GM12875 (cell line): ENCODE data around the gene SCTR.

Experiments used
- H3K4me3 ChIP-seq: one replicate; pipeline ENCODE4 v1.5.1; 2011; ENCODE audit warnings: low read depth, low read length, control low read depth
- TF ChIP-seq, protein P1 (sequence below): IDR thresholded peaks from 2 replicates; pipeline ENCODE4 v1.5.1; 2011; ENCODE audit warnings: low read depth, mild to moderate bottlenecking, control low read depth, inconsistent platforms, low read length, moderate library complexity, borderline replicate concordance; ENCODE audit not compliant: insufficient read depth

The SCTR gene

DNA sequence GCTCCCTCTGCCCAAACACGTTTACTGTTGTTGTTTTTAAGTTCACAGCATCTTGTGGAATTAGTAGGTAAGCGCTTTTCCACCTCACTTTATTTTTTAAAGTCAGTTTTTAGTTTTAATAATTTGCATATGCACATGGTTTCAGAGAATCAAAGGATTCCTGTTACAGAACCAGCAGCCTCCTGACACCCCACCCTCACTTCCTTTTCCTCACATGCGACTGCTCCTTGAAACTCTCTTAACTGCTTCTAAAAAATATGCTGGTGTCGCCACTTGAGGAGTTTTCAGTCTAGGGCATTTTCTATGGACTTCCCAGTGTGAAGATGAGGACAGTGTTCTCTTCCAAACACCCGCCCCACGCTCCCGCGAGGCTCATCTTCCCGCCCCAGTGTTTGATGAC, 78.2 kb downstream of the SCTR start:
- TF ChIP-seq, protein P1, sequence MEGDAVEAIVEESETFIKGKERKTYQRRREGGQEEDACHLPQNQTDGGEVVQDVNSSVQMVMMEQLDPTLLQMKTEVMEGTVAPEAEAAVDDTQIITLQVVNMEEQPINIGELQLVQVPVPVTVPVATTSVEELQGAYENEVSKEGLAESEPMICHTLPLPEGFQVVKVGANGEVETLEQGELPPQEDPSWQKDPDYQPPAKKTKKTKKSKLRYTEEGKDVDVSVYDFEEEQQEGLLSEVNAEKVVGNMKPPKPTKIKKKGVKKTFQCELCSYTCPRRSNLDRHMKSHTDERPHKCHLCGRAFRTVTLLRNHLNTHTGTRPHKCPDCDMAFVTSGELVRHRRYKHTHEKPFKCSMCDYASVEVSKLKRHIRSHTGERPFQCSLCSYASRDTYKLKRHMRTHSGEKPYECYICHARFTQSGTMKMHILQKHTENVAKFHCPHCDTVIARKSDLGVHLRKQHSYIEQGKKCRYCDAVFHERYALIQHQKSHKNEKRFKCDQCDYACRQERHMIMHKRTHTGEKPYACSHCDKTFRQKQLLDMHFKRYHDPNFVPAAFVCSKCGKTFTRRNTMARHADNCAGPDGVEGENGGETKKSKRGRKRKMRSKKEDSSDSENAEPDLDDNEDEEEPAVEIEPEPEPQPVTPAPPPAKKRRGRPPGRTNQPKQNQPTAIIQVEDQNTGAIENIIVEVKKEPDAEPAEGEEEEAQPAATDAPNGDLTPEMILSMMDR = no peak
- no peak overlapping the region for H3K4me3 ChIP-seq

DNA sequence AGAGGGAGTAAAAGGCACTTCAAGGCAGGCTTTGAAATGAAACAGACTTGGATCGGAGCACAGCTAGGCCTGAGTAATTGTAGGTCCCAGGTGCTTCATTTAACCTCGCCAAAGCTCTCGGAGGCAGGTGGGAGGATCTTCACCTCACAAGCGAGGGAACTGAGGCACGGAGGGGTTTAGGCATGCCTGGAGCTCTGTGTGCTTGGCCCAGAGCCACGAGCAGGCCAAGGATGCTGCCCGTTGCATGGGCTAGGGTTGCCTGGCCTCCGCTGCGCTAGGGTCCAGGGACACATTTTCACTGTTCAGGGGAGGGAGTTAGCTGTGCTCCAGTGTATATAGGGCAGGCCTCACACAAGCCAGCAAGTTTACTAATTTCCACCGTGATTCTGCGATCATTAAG, 81.4 kb downstream of the SCTR start:
- TF ChIP-seq, protein P1 = no peak
- no peak overlapping the region for H3K4me3 ChIP-seq

DNA sequence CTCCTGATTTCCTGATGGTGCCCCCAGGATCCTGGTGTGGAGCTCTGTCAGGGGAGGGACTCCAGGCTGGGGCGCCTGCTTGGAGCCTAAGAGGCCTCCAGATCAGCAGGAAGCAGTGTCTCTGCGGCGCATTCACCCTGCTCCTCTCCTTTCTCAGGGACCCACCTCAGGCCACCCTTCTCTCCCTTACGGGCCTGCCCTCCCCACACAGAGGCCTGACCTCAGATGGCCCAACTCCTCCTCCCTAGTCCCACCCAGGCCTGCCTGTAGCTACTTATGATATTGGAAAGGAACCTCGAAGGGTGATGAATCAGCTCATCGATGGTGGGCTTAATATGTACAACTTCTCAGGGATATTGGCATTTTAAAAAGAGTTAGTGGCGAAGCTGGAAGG, 82.1 kb downstream of the SCTR start:
- TF ChIP-seq, protein P1 = no peak
- no peak overlapping the region for H3K4me3 ChIP-seq

DNA sequence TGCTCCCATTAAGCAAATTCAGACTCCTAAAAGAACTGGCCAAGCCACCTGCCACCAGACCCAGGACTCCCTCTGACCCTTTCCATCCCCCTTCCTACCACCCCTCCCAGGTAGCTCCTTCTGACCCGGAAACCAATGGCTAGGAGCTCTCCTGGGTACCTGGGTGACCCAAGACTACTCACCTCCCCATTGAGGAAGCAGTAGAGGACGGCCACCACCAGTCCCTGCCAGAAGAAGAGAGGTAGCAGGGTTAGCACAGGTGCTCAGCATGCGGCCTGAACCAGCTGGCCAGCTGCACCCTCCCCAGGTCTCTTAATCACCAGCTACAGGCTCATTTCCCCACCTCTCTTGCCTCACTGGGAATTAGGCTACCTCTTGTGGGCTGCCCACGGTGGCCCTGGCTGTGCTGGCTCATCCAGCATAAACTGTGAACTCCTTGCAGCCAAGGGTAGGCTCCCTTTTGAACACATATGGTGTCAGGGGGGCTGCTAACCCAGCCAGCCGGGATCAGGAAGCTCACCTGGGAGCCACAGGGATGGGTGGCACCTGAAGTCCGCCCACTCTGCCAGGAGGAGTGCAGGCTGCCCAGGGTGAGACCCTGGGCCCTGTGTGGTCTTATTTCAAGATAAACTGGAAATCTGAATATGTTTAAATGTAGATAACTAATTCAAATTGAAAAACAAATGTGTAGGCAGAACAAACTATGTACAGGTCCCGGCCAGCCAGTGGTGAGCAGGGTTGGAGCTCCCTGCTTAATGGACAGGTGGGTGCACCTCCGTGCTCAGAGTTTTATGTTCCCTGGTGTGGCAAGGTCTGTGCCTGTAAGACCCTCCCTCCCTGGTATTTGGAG, 82.7 kb downstream of the SCTR start:
- TF ChIP-seq, protein P1 = no peak
- no peak overlapping the region for H3K4me3 ChIP-seq

DNA sequence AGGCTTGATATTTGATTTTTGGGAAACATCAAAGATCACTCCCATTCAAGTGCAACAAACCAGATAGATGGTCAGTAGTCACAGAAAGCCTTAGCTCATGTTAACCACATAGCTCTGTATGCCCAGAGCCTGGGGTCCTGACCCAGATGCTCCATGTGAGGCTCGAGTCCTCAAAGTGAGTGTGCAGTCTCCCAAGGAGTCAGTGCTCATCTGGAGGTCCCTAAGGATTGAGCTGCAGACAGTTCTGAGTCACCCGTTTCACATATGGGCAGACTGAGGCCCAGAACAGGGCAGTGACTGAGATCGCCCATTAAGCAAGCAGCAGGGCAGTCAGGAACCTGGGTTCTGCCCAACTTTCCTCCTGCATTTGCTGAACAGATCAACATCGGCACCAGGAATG, 83.4 kb downstream of the SCTR start:
- no peak overlapping the region for H3K4me3 ChIP-seq
- TF ChIP-seq, protein P1 = no peak

DNA sequence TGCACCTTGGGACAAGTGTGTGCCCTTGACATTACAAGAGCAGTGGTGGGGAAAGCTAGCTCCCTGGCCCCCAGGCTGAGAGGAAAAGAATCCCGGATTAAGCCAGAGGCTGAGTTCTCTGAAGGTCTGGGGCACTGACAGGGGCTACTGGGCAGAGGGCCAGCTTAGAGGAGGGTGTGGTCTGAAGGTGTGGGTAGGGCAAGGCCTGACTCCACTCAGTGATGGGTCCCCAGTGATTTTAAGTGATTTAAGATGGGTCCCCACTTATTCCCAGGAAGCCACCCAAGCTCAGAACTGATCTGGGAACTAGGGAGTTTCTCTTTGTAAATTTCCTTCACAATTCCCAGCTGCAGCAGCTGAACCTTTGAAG, 83.8 kb downstream of the SCTR start:
- no peak overlapping the region for H3K4me3 ChIP-seq
- TF ChIP-seq, protein P1 = no peak
